Uterus (tissue), 2 donors: ENCODE data around the gene TMEM92.

Experiments
- CTCF ChIP-seq, 4 experiments: fragments of 200-600 bp in 2 of 4; fragments of 450-650 bp in 2 of 4; sonication (generic) in 2 of 4; IDR thresholded peaks; one replicate each; pipeline ENCODE4 v1.5.1; 2016 to 2019; ENCODE audit warnings: antibody characterized with exemption in 4 of 4, mild to moderate bottlenecking in 2 of 4, moderate library complexity in 1 of 4
- POLR2A ChIP-seq, 2 donors: fragments of 450-650 bp; IDR thresholded peaks; one replicate each; pipeline ENCODE4 v1.6.1; 2016; ENCODE audit warnings: antibody characterized with exemption in 2 of 2, mild to moderate bottlenecking in 1 of 2, moderate library complexity in 1 of 2

GRCh38 chr17:50240851-50241250 is 33.4 kb upstream of the TMEM92 start:
- no peak for TF ChIP-seq CTCF (IDR thresholded peaks at IDR 0.05)
- TF ChIP-seq POLR2A (IDR thresholded peaks at IDR 0.05), result no peak
